Measurements from ENCODE around the gene TBC1D22A.

The TBC1D22A gene

DNA sequence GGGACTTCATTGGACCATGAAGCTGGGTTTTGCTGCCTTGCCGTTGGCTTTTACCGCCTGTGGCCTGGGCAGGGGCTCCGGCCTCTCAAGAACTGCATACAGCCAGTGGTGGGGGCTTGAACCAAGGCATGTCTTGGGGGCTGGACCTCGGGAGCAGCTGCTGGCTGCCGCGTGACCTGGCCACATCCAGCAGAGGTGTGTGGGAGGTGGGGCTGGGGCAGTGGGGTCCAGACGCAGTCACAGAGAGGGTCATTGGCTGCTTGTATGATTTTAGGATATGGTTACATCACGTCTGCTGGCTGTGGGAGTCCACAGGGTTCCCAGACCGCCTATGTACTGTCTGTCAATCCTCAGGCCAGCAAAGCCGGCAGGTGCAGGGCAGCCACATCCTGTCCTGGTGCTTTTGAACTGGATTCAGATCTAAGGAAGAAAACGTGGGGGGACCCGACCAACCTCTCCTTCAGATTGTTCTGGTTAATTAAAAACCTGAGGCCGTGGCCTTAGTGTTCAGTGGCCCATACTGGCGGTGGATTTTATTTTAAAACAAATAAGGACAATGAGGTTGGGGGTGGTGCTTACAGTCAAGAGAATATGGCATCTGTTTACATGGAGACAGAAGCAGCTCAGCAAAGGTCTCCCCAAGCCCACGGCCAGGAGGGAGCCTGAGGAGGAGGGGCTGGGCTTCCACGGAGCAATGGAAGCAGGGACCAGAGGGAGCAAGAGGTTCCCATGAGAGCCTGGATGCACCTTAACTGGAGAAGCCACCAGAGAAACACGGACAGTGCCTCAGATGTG is 426.0 kb downstream of the TBC1D22A start:
- Histone ChIP-seq H3K9me2 (replicated peaks; ENCODE audit: insufficient read depth, low read length) (no peaks in the 10 kb centered on the region), H4K20me1 (ENCODE audit: insufficient read depth, low read length) (no peaks in the 10 kb centered on the region), H3K27me3 (replicated peaks; ENCODE audit: insufficient read depth, low read length) (no peaks in the 10 kb centered on the region), H3F3A (ENCODE audit: insufficient read depth, low read length) (no peaks in the 10 kb centered on the region), H3K4me3 (ENCODE audit: low read length) (no peak overlapping the region), H3K9me3 (replicated peaks; ENCODE audit: insufficient read depth, low read length) (no peaks in the 10 kb centered on the region), H2AFZ (ENCODE audit: low read length) (no peak overlapping the region), H3K79me2 (ENCODE audit: low read length) (no peaks in the 10 kb centered on the region), H3K9ac (ENCODE audit: low read length) (no peak overlapping the region), H3K36me3 (replicated peaks; ENCODE audit: insufficient read depth, low read length) (no peaks in the 10 kb centered on the region), H3K4me2 (ENCODE audit: low read depth, low read length) (no peak overlapping the region), H3K27ac (ENCODE audit: low read length) (no peak overlapping the region), H3K4me1 (ENCODE audit: low read length) (no peaks in the 10 kb centered on the region)
- TF ChIP-seq CTCF (IDR thresholded peaks at IDR 0.05; ENCODE audit: low read length) (no peak), EZH2 (optimal IDR thresholded peaks at IDR 0.05; ENCODE audit: low read depth, low read length) (no peak), EZH2phosphoT487 (IDR thresholded peaks at IDR 0.05; ENCODE audit: low read length) (no peak)
- no peak for DNase-seq

GRCh38 chr22:47189056-47189916 is 426.8 kb downstream of the TBC1D22A start:
- Histone ChIP-seq H3K4me1 (ENCODE audit: low read length) (no peaks in the 10 kb centered on the region), H2AFZ (ENCODE audit: low read length) (no peak overlapping the region), H3K4me2 (ENCODE audit: low read depth, low read length) (no peak overlapping the region), H4K20me1 (ENCODE audit: insufficient read depth, low read length) (no peaks in the 10 kb centered on the region), H3F3A (ENCODE audit: insufficient read depth, low read length) (no peaks in the 10 kb centered on the region), H3K9me2 (replicated peaks; ENCODE audit: insufficient read depth, low read length) (no peaks in the 10 kb centered on the region), H3K27ac (ENCODE audit: low read length) (no peak overlapping the region), H3K4me3 (ENCODE audit: low read length) (no peak overlapping the region), H3K79me2 (ENCODE audit: low read length) (no peaks in the 10 kb centered on the region), H3K9ac (ENCODE audit: low read length) (no peak overlapping the region), H3K36me3 (replicated peaks; ENCODE audit: insufficient read depth, low read length) (no peaks in the 10 kb centered on the region), H3K27me3 (replicated peaks; ENCODE audit: insufficient read depth, low read length) (no peaks in the 10 kb centered on the region), H3K9me3 (replicated peaks; ENCODE audit: insufficient read depth, low read length) (no peaks in the 10 kb centered on the region)
- TF ChIP-seq CTCF (IDR thresholded peaks at IDR 0.05; ENCODE audit: low read length) (no peak), EZH2 (optimal IDR thresholded peaks at IDR 0.05; ENCODE audit: low read depth, low read length) (no peak), EZH2phosphoT487 (IDR thresholded peaks at IDR 0.05; ENCODE audit: low read length) (no peak)
- DNase-seq = no peak

GRCh38 chr22:47190276-47190956 is 428.0 kb downstream of the TBC1D22A start:
- H3K27ac ChIP-seq (ENCODE audit: low read length) = no peak overlapping the region

More at GRCh38 chr22:47190276-47190956, 428.0 kb downstream of the TBC1D22A start:
- no peaks in the 10 kb centered on the region for H3K36me3 ChIP-seq (replicated peaks; ENCODE audit: insufficient read depth, low read length)
- H3K79me2 ChIP-seq (ENCODE audit: low read length) = no peaks in the 10 kb centered on the region
- no peak for DNase-seq
- no peak for TF ChIP-seq CTCF (IDR thresholded peaks at IDR 0.05; ENCODE audit: low read length)
- TF ChIP-seq EZH2 (optimal IDR thresholded peaks at IDR 0.05; ENCODE audit: low read depth, low read length) = no peak
- no peaks in the 10 kb centered on the region for H4K20me1 ChIP-seq (ENCODE audit: insufficient read depth, low read length)
- no peak overlapping the region for H3K9ac ChIP-seq (ENCODE audit: low read length)
- no peaks in the 10 kb centered on the region for H3K4me1 ChIP-seq (ENCODE audit: low read length)
- H3F3A ChIP-seq (ENCODE audit: insufficient read depth, low read length) = no peaks in the 10 kb centered on the region
- no peaks in the 10 kb centered on the region for H3K9me3 ChIP-seq (replicated peaks; ENCODE audit: insufficient read depth, low read length)
- H3K9me2 ChIP-seq (replicated peaks; ENCODE audit: insufficient read depth, low read length) = no peaks in the 10 kb centered on the region
- H3K27me3 ChIP-seq (replicated peaks; ENCODE audit: insufficient read depth, low read length) = 0 out of 2 replicates have a peak, but pooled peaks cover 6% of the 10 kb centered on the region
- H2AFZ ChIP-seq (ENCODE audit: low read length) = no peak overlapping the region
- H3K4me2 ChIP-seq (ENCODE audit: low read depth, low read length) = no peak overlapping the region
- H3K4me3 ChIP-seq (ENCODE audit: low read length) = no peak overlapping the region
